Renal cortex interstitium (tissue), 15 donors: ENCODE measurements around the gene CXCL10. TPM values are rescaled to one million over a fixed set of nuclear protein-coding genes. Genes with fewer than 3 reads are reported as not detected.
"Not testable (repeated sequence)": the region's sequence is repeated elsewhere in the genome, so short reads cannot be mapped to it uniquely, and the experiment has no call there.

Experiments
- DNase-seq, 11 donors: peaks; one replicate each; pipeline ENCODE4 v3.0.0-alpha.2; 2013; ENCODE audit warnings: low read depth in 9 of 11, low spot score in 4 of 11; ENCODE audit errors: extremely low read depth in 1 of 11
- long read RNA-seq, 16 experiments: transcript quantifications; one replicate each; lab custom pipeline, GENCODE V29; 2026
- polyA plus RNA-seq, 3 donors: library from polyadenylated mRNA; unstranded; fragments of 120-200 nt; gene quantifications; one replicate each; pipeline ENCODE4 v1.2.1, GENCODE V29; 2013; ENCODE audit not compliant: insufficient read length in 3 of 3

Gene CXCL10
- 1 to 10 TPM; 4.2 to 5.1 (median 4.9) TPM for polyA plus RNA-seq
- long read RNA-seq, donor 1, partial matches to known transcripts, result 0 of 1 reads
- long read RNA-seq, donor 1, other reads (novel, unspliced or antisense), result 0 of 1 reads
- long read RNA-seq, donor 2, partial matches to known transcripts, result 0 of 1 reads
- long read RNA-seq, donor 2, other reads (novel, unspliced or antisense), result 0 of 1 reads
- long read RNA-seq, donor 3, transcript CXCL10-201 (4 exons, 1,176 nt), result major isoform, 7 of 7 reads
- long read RNA-seq, donor 3, partial matches to known transcripts, result 0 of 7 reads
- long read RNA-seq, donor 3, other reads (novel, unspliced or antisense), result 0 of 7 reads
- long read RNA-seq, donor 4, partial matches to known transcripts, result 0 of 4 reads
- long read RNA-seq, donor 4, other reads (novel, unspliced or antisense), result 0 of 4 reads
- long read RNA-seq, donor 5, result 0 reads
- long read RNA-seq, donor 6, partial matches to known transcripts, result 0 of 2 reads
- long read RNA-seq, donor 6, other reads (novel, unspliced or antisense), result 0 of 2 reads
- long read RNA-seq, donor 7, partial matches to known transcripts, result 0 of 2 reads
- long read RNA-seq, donor 7, other reads (novel, unspliced or antisense), result 0 of 2 reads
- long read RNA-seq, donor 8, result 0 reads
- long read RNA-seq, donor 9, partial matches to known transcripts, result 0 of 2 reads
- long read RNA-seq, donor 9, other reads (novel, unspliced or antisense), result 0 of 2 reads
- long read RNA-seq, donor 10, partial matches to known transcripts, result 0 of 2 reads
- long read RNA-seq, donor 10, other reads (novel, unspliced or antisense), result 0 of 2 reads
- long read RNA-seq, donor 11, partial matches to known transcripts, result 0 of 4 reads
- long read RNA-seq, donor 11, other reads (novel, unspliced or antisense), result 0 of 4 reads
- long read RNA-seq, donor 12, result 0 reads
- long read RNA-seq, donor 13, result 0 reads
- long read RNA-seq, donor 14, partial matches to known transcripts, result 0 of 1 reads
- long read RNA-seq, donor 14, other reads (novel, unspliced or antisense), result 0 of 1 reads
- long read RNA-seq, donor 15, partial matches to known transcripts, result 0 of 3 reads
- long read RNA-seq, donor 15, other reads (novel, unspliced or antisense), result 0 of 3 reads
- long read RNA-seq, donor 16, transcript CXCL10-201 (4 exons, 1,176 nt), result major isoform, 9 of 9 reads
- long read RNA-seq, donor 16, partial matches to known transcripts, result 0 of 9 reads
- long read RNA-seq, donor 16, other reads (novel, unspliced or antisense), result 0 of 9 reads

GRCh38 chr4:76023389-76023788 is at the start of gene CXCL10:
Gene CXCL10 (minus strand): TSS chr4:76023497. CDS start chr4:76023431, 66 bp downstream.
- no peak for DNase-seq

- no peak for DNase-seq
These were observed 49.5 kb upstream of the CXCL10 start for GRCh38 chr4:76072760-76073159.

GRCh38 chr4:76067652-76068286 is 44.5 kb upstream of the CXCL10 start:
- peak; percentile 29 to 78 (median 51) for DNase-seq

GRCh38 chr4:76066546-76066945 is 43.2 kb upstream of the CXCL10 start:
- DNase-seq, result no peak

GRCh38 chr4:76061982-76062381 is 38.7 kb upstream of the CXCL10 start:
- no peak for DNase-seq

- no peak for DNase-seq
These were observed 38.1 kb upstream of the CXCL10 start for GRCh38 chr4:76061421-76061820.

GRCh38 chr4:76060506-76060905 is 37.2 kb upstream of the CXCL10 start:
- DNase-seq, result no peak

- DNase-seq, result no peak
These were observed 36.5 kb upstream of the CXCL10 start for GRCh38 chr4:76059750-76060149.

- no peak for DNase-seq
These were observed 35.7 kb upstream of the CXCL10 start for GRCh38 chr4:76058888-76059426.

GRCh38 chr4:76058302-76058701 is 35.0 kb upstream of the CXCL10 start:
- DNase-seq, result no peak

GRCh38 chr4:76055421-76055820 is 32.1 kb upstream of the CXCL10 start:
- no peak for DNase-seq

GRCh38 chr4:76055016-76055415 is 31.7 kb upstream of the CXCL10 start:
- DNase-seq, result no peak

GRCh38 chr4:76053730-76054129 is 30.4 kb upstream of the CXCL10 start:
- DNase-seq, result peak in 1 of 11 donors; percentile 3

GRCh38 chr4:76050560-76051050 is 27.3 kb upstream of the CXCL10 start:
- DNase-seq, result not testable (repeated sequence)

GRCh38 chr4:76049860-76050416 is 26.6 kb upstream of the CXCL10 start:
- DNase-seq, result not testable (repeated sequence)

- not testable (repeated sequence) for DNase-seq
These were observed 21.4 kb upstream of the CXCL10 start for GRCh38 chr4:76044686-76045085.

GRCh38 chr4:76043306-76043705 is 20.0 kb upstream of the CXCL10 start:
- not testable (repeated sequence) for DNase-seq
